Measurements from ENCODE around the gene GYG1. TPM values are rescaled to one million over a fixed set of nuclear protein-coding genes. Genes with fewer than 3 reads are reported as not detected.

Gene GYG1
- total and polyA plus RNA-seq, 2 of the 4 experiments (the other 2 are of a cell fraction): 48.4 to 90.3 TPM

GRCh38 chr3:149038322-149038721 lies 47.0 kb downstream of the GYG1 start:
- no peak overlapping the region for H3K4me2 ChIP-seq (ENCODE audit: low read depth, low read length)
- ChIA-PET CTCF (no interaction called here), POLR2A (ENCODE audit: unreplicated experiment) (no interaction called here)
- H2BK20ac ChIP-seq (ENCODE audit: low read depth, low read length): no peak overlapping the region
- no peaks in the 10 kb centered on the region; a peak in 1 of 4 replicates for H3K79me1 ChIP-seq (ENCODE audit: low read depth in 1 of 2, low read length in 2 of 2)
- intact Hi-C loops (cut with micrococcal nuclease) (no loop called here), in situ Hi-C loops (cut with MboI; ENCODE audit: low sequenced_read_pairs) (no loop called here), dilution Hi-C loops (cut with HindIII; ENCODE audit: low sequenced_read_pairs, unreplicated experiment) (no loop called here)
- ATAC-seq (ENCODE audit: low read depth) (no peak), DNase-seq (no peak)
- H4K8ac ChIP-seq (ENCODE audit: low read depth in 2 of 2, low read length in 2 of 2): no peak overlapping the region
- H3K9me3 ChIP-seq (ENCODE audit: control insufficient read depth, insufficient read depth, low read length): no peaks in the 10 kb centered on the region
- WGBS, 2 experiments (ENCODE audit: extremely low coverage in 2 of 2, insufficient read length in 1 of 2): no CpG with 5 or more reads among the region's 2 CpGs
- H3K56ac ChIP-seq (ENCODE audit: extremely low read depth, insufficient read depth, low read length): no peak overlapping the region
- BruUV-seq (replicated peaks): no TSS peak
- no peak overlapping the region for H3K4me3 ChIP-seq (ENCODE audit: insufficient read depth, low read depth, low read length)
- no peak overlapping the region for H2BK120ac ChIP-seq (ENCODE audit: low read depth, low read length)
- no peak overlapping the region for H2AK5ac ChIP-seq (ENCODE audit: low read depth, low read length)
- H4K91ac ChIP-seq (ENCODE audit: insufficient read depth, low read depth, low read length): no peak overlapping the region
- H4K5ac ChIP-seq (ENCODE audit: low read depth, low read length): no peak overlapping the region
- no peaks in the 10 kb centered on the region for H3K9me1 ChIP-seq (ENCODE audit: insufficient read depth, low read length)
- H2BK5ac ChIP-seq (ENCODE audit: low read depth, low read length, poor library complexity, severe bottlenecking): no peak overlapping the region
- H3K14ac ChIP-seq (replicated peaks; ENCODE audit: low read depth, low read length): no peak overlapping the region
- H3K4ac ChIP-seq (ENCODE audit: low read depth, low read length): no peak overlapping the region
- no peak overlapping the region for H2BK15ac ChIP-seq (ENCODE audit: low read depth, low read length)
- no peak overlapping the region for H3K9ac ChIP-seq (ENCODE audit: low read depth, low read length)
- no peak overlapping the region for H2AK9ac ChIP-seq (replicated peaks; ENCODE audit: low read depth, low read length, poor library complexity)
- H2AFZ ChIP-seq (replicated peaks; ENCODE audit: low read length, poor library complexity): no peak overlapping the region
- no peaks in the 10 kb centered on the region for H4K20me1 ChIP-seq (ENCODE audit: insufficient read depth, low read length)
- TF ChIP-seq MAFK (IDR thresholded peaks at IDR 0.05; ENCODE audit: low read depth, low read length): no peak
- TF ChIP-seq RCOR1 (IDR thresholded peaks at IDR 0.05; ENCODE audit: insufficient replicate concordance, low read length): no peak
- TF ChIP-seq CEBPB (IDR thresholded peaks at IDR 0.05; ENCODE audit: low read depth, low read length): no peak
- TF ChIP-seq SMC3 (IDR thresholded peaks at IDR 0.05; ENCODE audit: low read depth, low read length): no peak
- TF ChIP-seq NFE2L2 (IDR thresholded peaks at IDR 0.05; ENCODE audit: low read depth, low read length): no peak
- no peak for TF ChIP-seq ELK1 (IDR thresholded peaks at IDR 0.05; ENCODE audit: borderline replicate concordance, low read depth, low read length)
- no peak for TF ChIP-seq POLR2A (IDR thresholded peaks at IDR 0.05; ENCODE audit: low read depth, low read length)
- TF ChIP-seq FOS (IDR thresholded peaks at IDR 0.05; ENCODE audit: low read depth, low read length): no peak
- TF ChIP-seq CHD1 (IDR thresholded peaks at IDR 0.05; ENCODE audit: low read depth, low read length): no peak
- TF ChIP-seq, protein P1, sequence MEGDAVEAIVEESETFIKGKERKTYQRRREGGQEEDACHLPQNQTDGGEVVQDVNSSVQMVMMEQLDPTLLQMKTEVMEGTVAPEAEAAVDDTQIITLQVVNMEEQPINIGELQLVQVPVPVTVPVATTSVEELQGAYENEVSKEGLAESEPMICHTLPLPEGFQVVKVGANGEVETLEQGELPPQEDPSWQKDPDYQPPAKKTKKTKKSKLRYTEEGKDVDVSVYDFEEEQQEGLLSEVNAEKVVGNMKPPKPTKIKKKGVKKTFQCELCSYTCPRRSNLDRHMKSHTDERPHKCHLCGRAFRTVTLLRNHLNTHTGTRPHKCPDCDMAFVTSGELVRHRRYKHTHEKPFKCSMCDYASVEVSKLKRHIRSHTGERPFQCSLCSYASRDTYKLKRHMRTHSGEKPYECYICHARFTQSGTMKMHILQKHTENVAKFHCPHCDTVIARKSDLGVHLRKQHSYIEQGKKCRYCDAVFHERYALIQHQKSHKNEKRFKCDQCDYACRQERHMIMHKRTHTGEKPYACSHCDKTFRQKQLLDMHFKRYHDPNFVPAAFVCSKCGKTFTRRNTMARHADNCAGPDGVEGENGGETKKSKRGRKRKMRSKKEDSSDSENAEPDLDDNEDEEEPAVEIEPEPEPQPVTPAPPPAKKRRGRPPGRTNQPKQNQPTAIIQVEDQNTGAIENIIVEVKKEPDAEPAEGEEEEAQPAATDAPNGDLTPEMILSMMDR (conservative IDR thresholded peaks at IDR 0.05; ENCODE audit: low read depth, low read length): no peak
- H3K23ac ChIP-seq (ENCODE audit: low read depth, low read length): no peak overlapping the region
- peaks cover 14% of the 10 kb centered on the region for H3K36me3 ChIP-seq (ENCODE audit: control insufficient read depth, insufficient read depth, low read length)
- H3K18ac ChIP-seq (ENCODE audit: low read depth, low read length): no peak overlapping the region
- H3K27me3 ChIP-seq (ENCODE audit: control insufficient read depth, insufficient read depth, low read length): no peaks in the 10 kb centered on the region
- no peak overlapping the region for H3K27ac ChIP-seq (ENCODE audit: insufficient read depth, low read length)
- H3K4me1 ChIP-seq (ENCODE audit: control insufficient read depth, insufficient read depth, low read length): no peaks in the 10 kb centered on the region
